Stomach (tissue), 9 donors: ENCODE measurements around the gene NCL. TPM values are rescaled to one million over a fixed set of nuclear protein-coding genes. Genes with fewer than 3 reads are reported as not detected.

Experiments
- DNase-seq, 2 donors: peaks; one replicate each; pipeline versions ENCODE4 v3.0.0 to v3.0.0-alpha.2; 2013 to 2019
- H3K27ac ChIP-seq, 5 donors: fragments of 200-600 bp in 4 of 5; sonication (generic) in 4 of 5; one replicate each; pipeline ENCODE4 v1.5.1; 2013 to 2019; ENCODE audit warnings: mild to moderate bottlenecking in 1 of 5, moderate library complexity in 1 of 5
- H3K27me3 ChIP-seq, 3 donors: fragments of 200-600 bp; sonication (generic); one replicate each; pipeline ENCODE4 v1.5.1; 2017 to 2019; ENCODE audit warnings: mixed run types in 1 of 3
- H3K36me3 ChIP-seq, 4 donors: fragments of 200-600 bp; sonication (generic); 1 replicate in 3 of 4; 2 replicates in 1 of 4; pipeline ENCODE4 v1.5.1; 2016 to 2019
- H3K4me1 ChIP-seq, 4 donors: fragments of 200-600 bp; sonication (generic); one replicate each; pipeline ENCODE4 v1.5.1; 2016 to 2019
- H3K4me3 ChIP-seq, 4 donors: fragments of 200-600 bp; sonication (generic) in 3 of 4; one replicate each; pipeline ENCODE4 v1.5.1; 2016 to 2019; ENCODE audit warnings: mild to moderate bottlenecking in 1 of 4
- H3K9me3 ChIP-seq, 4 donors: fragments of 200-600 bp; sonication (generic); one replicate each; pipeline ENCODE4 v1.5.1; 2016 to 2019
- EP300 ChIP-seq: sonication (generic); formaldehyde crosslinking; IDR thresholded peaks from one replicate; pipeline ENCODE4 v1.6.1; 2017; ENCODE audit warnings: antibody characterized with exemption
- POLR2A ChIP-seq, 4 donors: fragments of 450-650 bp; IDR thresholded peaks; one replicate each; pipeline ENCODE4 v1.6.1; 2016; ENCODE audit warnings: antibody characterized with exemption in 4 of 4, control low read depth in 2 of 4, mild to moderate bottlenecking in 1 of 4, moderate library complexity in 1 of 4
- POLR2AphosphoS5 ChIP-seq, 3 donors: sonication (generic); formaldehyde crosslinking; IDR thresholded peaks; one replicate each; pipeline ENCODE4 v1.6.1; 2016; ENCODE audit warnings: antibody characterized with exemption in 3 of 3
- WGBS, 5 donors: extraction: QIAGEN DNeasy Blood & Tissue Kit in 3 of 5; methylation state at CpG; one replicate each; pipeline versions ENCODE4 v1.1.5 to v1.1.7; 2013 to 2018; 5-methylcytosine and 5-hydroxymethylcytosine counted together
- intact Hi-C: fragments of 100-400 bp; cut with DNase I; formaldehyde crosslinking; loops from one replicate; pipeline ENCODE4 v1.15.1; 2023; ENCODE audit warnings: low total_unique reads
- polyA plus RNA-seq, 3 donors: library from polyadenylated mRNA; stranded (reverse); fragments of 200-250 nt; gene quantifications; one replicate each; pipeline ENCODE4 v1.2.3, GENCODE V29; 2013
- total RNA-seq, 5 donors: library from RNA; depleted of rRNA; stranded (reverse); fragments of >200 nt; gene quantifications; one replicate each; pipeline versions ENCODE4 v1.1.0 to v1.2.3, GENCODE V29; 2014 to 2016
- TF ChIP-seq, protein P1 (sequence below), 7 experiments: fragments of 450-650 bp in 4 of 7; fragments of 200-600 bp in 3 of 7; sonication (generic) in 3 of 7; IDR thresholded peaks; one replicate each; pipeline ENCODE4 v1.5.1; 2016 to 2019; ENCODE audit warnings: antibody characterized with exemption in 7 of 7, control low read depth in 2 of 7, mild to moderate bottlenecking in 1 of 7
- donor health status: healthy with polysubstance abuse.
- donor health status: Bipolar disorder and iron deficiency.
- donor health status: healthy.

The NCL gene
- total and polyA plus RNA-seq, 8 donors, result 72.3 to 278 (median 178) TPM

DNA sequence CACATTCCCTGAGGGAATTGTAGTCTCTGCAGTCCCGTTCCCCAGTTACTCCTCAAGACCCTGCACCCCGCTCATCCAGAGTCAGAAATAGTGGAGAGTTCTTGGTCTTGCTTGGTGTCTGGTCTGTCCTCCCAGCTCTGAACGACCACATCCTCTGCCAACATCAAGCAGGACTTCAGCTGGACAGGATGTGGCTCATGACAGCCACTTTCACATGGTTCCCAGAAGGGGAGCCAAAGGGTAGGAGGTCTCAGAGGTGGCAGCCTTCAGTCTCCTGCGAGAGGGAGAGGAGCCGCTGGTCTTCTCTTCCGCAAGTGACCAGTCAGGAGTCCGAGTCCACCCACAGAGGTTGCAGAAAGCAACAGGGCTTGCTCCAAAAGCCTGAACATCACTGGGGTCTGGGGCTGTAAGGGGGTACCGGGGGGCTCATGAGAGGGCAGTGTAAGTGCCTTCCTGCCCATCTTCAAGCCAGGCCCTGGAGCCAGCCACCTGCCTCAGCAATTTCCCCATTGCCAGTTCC, 38.9 kb downstream of the NCL start:
- 65 to 73% (median 69%) methylated on average over 8 of the region's 8 CpGs for WGBS, 5 donors
- H3K36me3 ChIP-seq, result no peaks in the 10 kb centered on the region
- no peak for DNase-seq
- intact Hi-C loops, result no loop called here
- no peak for TF ChIP-seq EP300
- TF ChIP-seq, protein P1, sequence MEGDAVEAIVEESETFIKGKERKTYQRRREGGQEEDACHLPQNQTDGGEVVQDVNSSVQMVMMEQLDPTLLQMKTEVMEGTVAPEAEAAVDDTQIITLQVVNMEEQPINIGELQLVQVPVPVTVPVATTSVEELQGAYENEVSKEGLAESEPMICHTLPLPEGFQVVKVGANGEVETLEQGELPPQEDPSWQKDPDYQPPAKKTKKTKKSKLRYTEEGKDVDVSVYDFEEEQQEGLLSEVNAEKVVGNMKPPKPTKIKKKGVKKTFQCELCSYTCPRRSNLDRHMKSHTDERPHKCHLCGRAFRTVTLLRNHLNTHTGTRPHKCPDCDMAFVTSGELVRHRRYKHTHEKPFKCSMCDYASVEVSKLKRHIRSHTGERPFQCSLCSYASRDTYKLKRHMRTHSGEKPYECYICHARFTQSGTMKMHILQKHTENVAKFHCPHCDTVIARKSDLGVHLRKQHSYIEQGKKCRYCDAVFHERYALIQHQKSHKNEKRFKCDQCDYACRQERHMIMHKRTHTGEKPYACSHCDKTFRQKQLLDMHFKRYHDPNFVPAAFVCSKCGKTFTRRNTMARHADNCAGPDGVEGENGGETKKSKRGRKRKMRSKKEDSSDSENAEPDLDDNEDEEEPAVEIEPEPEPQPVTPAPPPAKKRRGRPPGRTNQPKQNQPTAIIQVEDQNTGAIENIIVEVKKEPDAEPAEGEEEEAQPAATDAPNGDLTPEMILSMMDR (IDR thresholded peaks at IDR 0.05), result no peak
- no peak for TF ChIP-seq POLR2AphosphoS5 (IDR thresholded peaks at IDR 0.05)
- no peak for TF ChIP-seq POLR2A (IDR thresholded peaks at IDR 0.05)
- H3K4me1 ChIP-seq, result no peaks in the 10 kb centered on the region
- H3K27ac ChIP-seq, result no peak overlapping the region
- no peaks in the 10 kb centered on the region for H3K27me3 ChIP-seq
- H3K9me3 ChIP-seq, result no peaks in the 10 kb centered on the region
- H3K4me3 ChIP-seq, result no peak overlapping the region

DNA sequence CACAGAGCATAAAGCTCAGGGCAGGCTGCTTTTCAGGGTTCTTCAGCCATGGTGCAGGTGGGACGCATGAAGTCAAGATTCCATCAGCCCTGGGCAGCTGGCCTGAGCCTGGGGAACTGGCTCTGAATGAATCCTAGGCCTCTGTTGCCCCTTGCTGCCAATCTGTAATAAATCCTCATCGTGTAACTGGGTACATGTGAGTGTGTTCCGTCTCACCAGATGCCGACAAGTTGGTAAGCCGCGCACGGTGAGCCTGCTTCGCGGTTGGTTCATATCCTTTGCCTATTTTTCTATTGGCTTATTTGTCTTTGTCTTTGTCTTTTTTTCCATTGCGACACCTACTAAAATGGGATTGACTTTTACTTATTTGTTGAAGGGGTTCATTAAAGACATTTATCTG, 41.1 kb downstream of the NCL start:
- Histone ChIP-seq H3K27ac (no peak overlapping the region), H3K4me1 (no peaks in the 10 kb centered on the region), H3K27me3 (peaks cover 0 to 6% (median 0%) of the 10 kb centered on the region in 3 donors), H3K9me3 (no peaks in the 10 kb centered on the region), H3K36me3 (no peaks in the 10 kb centered on the region), H3K4me3 (no peak overlapping the region)
- WGBS, 5 donors, result 87 to 94% (median 93%) methylated on average over 10 of the region's 10 CpGs
- intact Hi-C loops, result no loop called here
- TF ChIP-seq POLR2A (IDR thresholded peaks at IDR 0.05) (no peak), POLR2AphosphoS5 (IDR thresholded peaks at IDR 0.05) (no peak), EP300 (no peak)
- TF ChIP-seq, protein P1 (IDR thresholded peaks at IDR 0.05), result no peak
- no peak for DNase-seq

GRCh38 chr2:231422056-231422455, 42.2 kb downstream of the NCL start:
- intact Hi-C loops, result no loop called here
- 75 to 85% (median 81%) methylated on average over 2 of the region's 2 CpGs for WGBS, 5 donors
- TF ChIP-seq, protein P1 (IDR thresholded peaks at IDR 0.05), result no peak
- TF ChIP-seq POLR2AphosphoS5 (IDR thresholded peaks at IDR 0.05), result no peak
- TF ChIP-seq EP300, result no peak
- TF ChIP-seq POLR2A (IDR thresholded peaks at IDR 0.05), result no peak

GRCh38 chr2:231421051-231421580, 43.2 kb downstream of the NCL start:
- H3K9me3 ChIP-seq, result no peaks in the 10 kb centered on the region
- 80 to 90% (median 87%) methylated on average over 9 of the region's 9 CpGs for WGBS, 5 donors
- H3K27me3 ChIP-seq, result peaks cover 0 to 6% (median 0%) of the 10 kb centered on the region in 3 donors
- intact Hi-C loops, result no loop called here
- no peaks in the 10 kb centered on the region for H3K4me1 ChIP-seq
- no peak for DNase-seq
- no peak overlapping the region for H3K4me3 ChIP-seq
- no peak for TF ChIP-seq POLR2A (IDR thresholded peaks at IDR 0.05)
- H3K36me3 ChIP-seq, result no peaks in the 10 kb centered on the region
- no peak overlapping the region for H3K27ac ChIP-seq

More at GRCh38 chr2:231422056-231422455, 42.2 kb downstream of the NCL start:
- H3K4me1 ChIP-seq, result no peaks in the 10 kb centered on the region
- H3K36me3 ChIP-seq, result no peaks in the 10 kb centered on the region
- H3K27ac ChIP-seq, result no peak overlapping the region
- H3K27me3 ChIP-seq, result peaks cover 0 to 6% (median 0%) of the 10 kb centered on the region in 3 donors
- H3K4me3 ChIP-seq, result no peak overlapping the region
- H3K9me3 ChIP-seq, result no peaks in the 10 kb centered on the region
- DNase-seq, result no peak
